Osteoblast (primary cell): Measurements from ENCODE around the gene TBXAS1. TPM values are rescaled to one million over a fixed set of nuclear protein-coding genes. Genes with fewer than 3 reads are reported as not detected.
A peak's percentile ranks its signal among the peaks of the same experiment; 100 is the strongest.

Source experiments
- DNase-seq: peaks from one replicate; pipeline ENCODE4 v3.0.0; 2011; ENCODE audit warnings: low spot score, mixed read lengths; ENCODE audit not compliant: insufficient read length; ENCODE audit errors: missing footprints
- H2AFZ ChIP-seq: 2 replicates; pipeline ENCODE4 v1.6.0; 2011; ENCODE audit warnings: mild to moderate bottlenecking, low read length
- H3K27ac ChIP-seq: 2 replicates; pipeline ENCODE4 v1.5.1; 2011; ENCODE audit warnings: mild to moderate bottlenecking, low read depth, low read length, moderate library complexity
- H3K27me3 ChIP-seq: 2 replicates; pipeline ENCODE4 v1.6.0; 2012; ENCODE audit warnings: mild to moderate bottlenecking, control low read depth, inconsistent platforms, low read length, moderate library complexity; ENCODE audit not compliant: insufficient read depth
- H3K36me3 ChIP-seq: 2 replicates; pipeline ENCODE4 v1.5.1; 2011; ENCODE audit warnings: mild to moderate bottlenecking, low read length, control low read depth, moderate library complexity; ENCODE audit not compliant: insufficient read depth
- H3K4me1 ChIP-seq: 2 replicates; pipeline ENCODE4 v1.5.1; 2011; ENCODE audit warnings: mild to moderate bottlenecking, low read length, control low read depth, moderate library complexity; ENCODE audit not compliant: insufficient read depth
- H3K4me2 ChIP-seq: 2 replicates; pipeline ENCODE4 v1.6.0; 2011; ENCODE audit warnings: mild to moderate bottlenecking, low read length; ENCODE audit not compliant: insufficient read depth
- H3K4me3 ChIP-seq: fragments of 200-600 bp; sonication (generic); 3 replicates; pipeline ENCODE4 v1.5.1; 2012; ENCODE audit warnings: mild to moderate bottlenecking, low read length, inconsistent platforms; ENCODE audit not compliant: insufficient read depth
- H3K79me2 ChIP-seq: 2 replicates; pipeline ENCODE4 v1.6.0; 2012; ENCODE audit warnings: mild to moderate bottlenecking, low read length, control low read depth, inconsistent platforms; ENCODE audit not compliant: insufficient read depth
- H3K9me3 ChIP-seq: 2 replicates; pipeline ENCODE4 v1.5.1; 2011; ENCODE audit warnings: low read depth, low read length, control low read depth
- H4K20me1 ChIP-seq: 2 replicates; pipeline ENCODE4 v1.6.0; 2012; ENCODE audit warnings: mild to moderate bottlenecking, low read length, control low read depth; ENCODE audit not compliant: insufficient read depth
- CTCF ChIP-seq: IDR thresholded peaks from 2 replicates; pipeline ENCODE4 v1.5.1; 2011; ENCODE audit warnings: mild to moderate bottlenecking, low read depth, low read length, moderate library complexity; ENCODE audit errors: extremely low read depth
- total RNA-seq: library from RNA; depleted of rRNA; stranded (reverse); fragments of >200 nt; gene quantifications from 2 replicates; pipeline ENCODE4 v1.2.3, GENCODE V29; 2012

TBXAS1 gene
- total RNA-seq, 1 donor: 0.72 TPM

DNA sequence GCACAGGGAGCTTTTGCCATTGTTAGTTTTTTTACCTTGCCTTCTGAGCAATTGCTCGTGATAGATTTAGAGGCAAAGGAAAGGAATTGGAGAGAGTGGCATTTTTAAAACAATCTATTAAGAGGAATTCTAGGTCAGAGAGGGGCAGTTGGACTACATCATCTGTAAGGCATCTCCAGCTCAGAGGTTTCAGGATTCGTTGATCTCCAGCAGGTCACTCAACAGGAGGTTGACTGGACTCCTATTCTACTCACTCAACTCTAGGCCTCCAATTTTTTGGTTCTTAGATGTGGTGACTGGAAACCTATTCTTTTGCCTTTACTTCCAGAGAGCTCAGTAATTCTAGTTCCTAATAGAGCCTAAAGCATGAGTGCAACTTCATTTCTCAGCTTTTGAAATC, 42.8 kb downstream of the TBXAS1 start:
- Histone ChIP-seq H3K9me3 (no peaks in the 10 kb centered on the region), H3K36me3 (no peaks in the 10 kb centered on the region), H3K4me1 (peaks cover 16% of the 10 kb centered on the region), H3K27ac (no peak overlapping the region), H3K4me3 (no peak overlapping the region), H3K27me3 (no peaks in the 10 kb centered on the region), H3K79me2 (no peaks in the 10 kb centered on the region), H2AFZ (peak overlapping the region; percentile 45), H3K4me2 (peak overlapping the region; percentile 65), H4K20me1 (no peaks in the 10 kb centered on the region)
- no peak for TF ChIP-seq CTCF
- DNase-seq: peak; percentile 77

- Histone ChIP-seq H3K4me3 (no peak overlapping the region), H3K27me3 (no peaks in the 10 kb centered on the region), H4K20me1 (no peaks in the 10 kb centered on the region), H3K27ac (no peak overlapping the region), H3K4me1 (peaks cover 31% of the 10 kb centered on the region), H3K4me2 (no peak overlapping the region), H3K36me3 (no peaks in the 10 kb centered on the region), H2AFZ (no peak overlapping the region), H3K9me3 (no peaks in the 10 kb centered on the region), H3K79me2 (no peaks in the 10 kb centered on the region)
- no peak for DNase-seq
- TF ChIP-seq CTCF: no peak
Measured at GRCh38 chr7:139873593-139874301, 44.7 kb downstream of the TBXAS1 start.

DNA sequence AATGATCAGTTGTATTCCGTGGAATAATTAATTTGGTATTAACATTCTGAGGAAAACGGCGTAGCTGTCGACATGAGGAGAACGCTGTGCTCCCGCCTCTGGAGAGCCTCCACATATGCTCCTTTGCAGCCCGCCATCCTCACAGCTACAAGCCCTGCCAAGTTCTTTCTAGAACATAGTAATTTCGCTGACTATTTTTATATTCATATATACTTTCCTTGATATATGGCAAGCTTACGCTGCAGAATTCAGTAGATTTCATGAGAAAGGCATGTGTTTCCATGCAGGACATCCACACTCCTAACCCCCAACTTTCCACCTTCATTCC, 45.2 kb downstream of the TBXAS1 start:
- Histone ChIP-seq H3K9me3 (no peaks in the 10 kb centered on the region), H3K4me3 (no peak overlapping the region), H3K79me2 (no peaks in the 10 kb centered on the region), H3K27me3 (no peaks in the 10 kb centered on the region), H2AFZ (no peak overlapping the region), H4K20me1 (no peaks in the 10 kb centered on the region), H3K4me1 (peaks cover 34% of the 10 kb centered on the region), H3K4me2 (no peak overlapping the region), H3K36me3 (no peaks in the 10 kb centered on the region), H3K27ac (no peak overlapping the region)
- DNase-seq: no peak
- TF ChIP-seq CTCF: no peak

GRCh38 chr7:139875821-139876241, 46.8 kb downstream of the TBXAS1 start:
- no peak for DNase-seq
- Histone ChIP-seq H3K4me2 (no peak overlapping the region), H4K20me1 (no peaks in the 10 kb centered on the region), H3K4me3 (no peak overlapping the region), H3K27ac (no peak overlapping the region), H3K79me2 (no peaks in the 10 kb centered on the region), H3K27me3 (no peaks in the 10 kb centered on the region), H2AFZ (no peak overlapping the region), H3K36me3 (no peaks in the 10 kb centered on the region), H3K9me3 (no peaks in the 10 kb centered on the region), H3K4me1 (peaks cover 41% of the 10 kb centered on the region)
- no peak for TF ChIP-seq CTCF
